Stromal cell of bone marrow (primary cell): ENCODE results near the gene PHYH.
"Not testable (repeated sequence)": the region's sequence is repeated elsewhere in the genome, so short reads cannot be mapped to it uniquely, and the experiment has no call there.

Experiments
- DNase-seq: peaks from one replicate; pipeline ENCODE4 v3.0.0-alpha.2; 2012; ENCODE audit warnings: low read depth

PHYH gene

DNA sequence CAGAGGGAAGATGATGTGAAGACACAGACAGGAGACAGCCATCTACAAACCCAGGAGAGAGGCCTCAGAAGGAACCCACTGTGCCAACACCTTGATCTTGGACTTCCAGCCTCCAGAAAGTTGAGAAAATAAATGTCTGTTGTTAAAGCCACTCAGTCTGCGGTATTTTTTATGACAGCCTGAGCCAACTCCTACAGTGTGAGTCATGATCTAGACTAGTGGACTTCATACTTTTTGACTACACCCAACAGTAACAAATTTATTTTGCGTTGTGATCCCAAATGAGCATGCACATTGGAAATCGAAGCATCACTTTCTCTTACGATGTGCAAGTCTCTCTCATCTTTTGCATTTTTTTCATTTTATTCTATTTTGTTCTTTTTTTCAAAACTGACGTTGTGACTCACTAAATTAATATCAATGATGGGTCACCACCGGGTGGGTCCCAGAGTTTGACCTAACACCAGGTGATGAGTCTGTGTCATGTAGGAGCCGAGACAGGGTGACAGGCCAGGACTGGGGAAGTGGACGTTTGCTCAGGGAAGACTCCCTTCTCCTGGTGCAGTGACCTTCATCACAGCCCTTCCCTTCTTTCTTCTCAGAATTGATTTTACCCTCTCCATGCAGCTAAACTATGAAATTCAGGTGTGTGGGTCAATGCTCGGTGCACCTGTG is 28.9 kb downstream of the PHYH start:
- DNase-seq = peak; percentile 46

DNA sequence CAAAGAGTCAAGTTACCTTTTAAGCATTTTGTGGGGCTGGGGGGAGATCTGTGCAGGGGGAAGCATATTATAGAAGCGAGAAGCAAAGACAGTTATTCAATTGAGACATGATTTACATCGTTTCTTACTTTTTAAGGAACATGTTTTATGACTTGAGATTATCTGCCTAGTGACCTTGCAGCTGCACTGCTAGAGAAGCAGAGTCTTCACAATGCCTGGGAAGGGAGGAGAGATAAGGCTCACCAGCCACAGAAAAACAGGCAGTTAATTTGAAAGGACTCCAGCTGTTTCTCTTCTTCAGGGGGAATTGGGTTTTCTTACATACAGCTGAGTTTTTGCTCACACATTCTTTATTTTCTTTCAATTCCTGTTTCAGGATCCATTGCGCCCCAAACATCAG is 31.0 kb downstream of the PHYH start:
- DNase-seq = no peak

DNA sequence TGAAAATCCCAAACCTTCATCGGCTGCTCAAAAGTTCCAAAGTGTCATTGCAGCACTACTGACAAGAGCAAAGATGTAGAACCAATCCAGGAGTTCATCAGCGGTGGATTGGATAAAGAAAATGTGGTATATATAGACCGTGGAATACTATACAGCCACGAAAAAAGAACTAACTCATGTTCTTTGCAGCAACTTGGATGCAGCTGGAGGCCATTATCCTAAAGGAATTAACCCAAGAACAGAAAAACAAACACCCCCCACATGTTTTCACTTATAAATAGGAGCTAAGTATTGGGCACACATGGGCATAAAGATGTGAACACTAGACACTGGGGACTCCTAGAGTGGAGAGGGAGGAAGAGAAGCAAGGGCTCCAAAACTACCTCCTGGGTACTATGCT is 31.6 kb downstream of the PHYH start:
- no peak for DNase-seq

DNA sequence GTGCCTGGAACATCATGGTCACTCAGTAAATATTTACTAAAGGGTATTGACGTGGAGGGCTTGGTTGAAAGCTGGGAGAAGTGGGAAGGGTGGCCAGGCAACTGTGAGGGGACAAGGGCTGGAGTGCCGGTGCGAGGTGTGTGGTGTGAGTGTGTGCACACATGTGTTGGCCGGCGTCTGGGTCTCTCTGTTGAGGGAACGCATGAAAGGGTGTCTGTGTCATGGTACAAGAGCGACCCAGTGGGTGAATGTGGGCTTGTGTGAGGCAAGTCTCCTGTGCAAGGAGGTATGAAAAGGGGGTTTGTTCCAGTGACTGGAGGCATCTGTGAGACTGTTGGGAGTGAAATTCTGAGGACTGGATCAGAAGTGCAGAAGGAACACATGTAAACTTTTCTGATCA is 36.3 kb downstream of the PHYH start:
- DNase-seq = no peak

DNA sequence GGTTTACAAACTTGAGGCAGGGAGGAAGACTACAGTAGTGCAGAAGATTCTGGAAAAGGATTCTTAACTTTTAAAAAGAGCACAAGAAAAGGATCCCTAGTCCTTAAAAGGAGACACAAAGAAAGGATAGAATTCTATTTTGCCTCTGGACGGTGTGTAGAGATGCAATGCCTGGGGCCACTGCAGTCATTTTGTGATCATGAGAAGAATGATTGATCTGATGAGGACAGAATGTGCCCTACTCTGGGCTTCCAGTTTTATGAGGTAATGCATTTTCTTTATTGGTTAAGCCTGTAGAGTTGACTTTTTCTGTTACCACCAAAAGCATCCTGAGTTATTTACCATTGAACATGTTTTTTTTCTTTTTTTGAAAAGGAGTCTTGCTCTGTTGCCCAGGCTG is 37.4 kb downstream of the PHYH start:
- DNase-seq = no peak

DNA sequence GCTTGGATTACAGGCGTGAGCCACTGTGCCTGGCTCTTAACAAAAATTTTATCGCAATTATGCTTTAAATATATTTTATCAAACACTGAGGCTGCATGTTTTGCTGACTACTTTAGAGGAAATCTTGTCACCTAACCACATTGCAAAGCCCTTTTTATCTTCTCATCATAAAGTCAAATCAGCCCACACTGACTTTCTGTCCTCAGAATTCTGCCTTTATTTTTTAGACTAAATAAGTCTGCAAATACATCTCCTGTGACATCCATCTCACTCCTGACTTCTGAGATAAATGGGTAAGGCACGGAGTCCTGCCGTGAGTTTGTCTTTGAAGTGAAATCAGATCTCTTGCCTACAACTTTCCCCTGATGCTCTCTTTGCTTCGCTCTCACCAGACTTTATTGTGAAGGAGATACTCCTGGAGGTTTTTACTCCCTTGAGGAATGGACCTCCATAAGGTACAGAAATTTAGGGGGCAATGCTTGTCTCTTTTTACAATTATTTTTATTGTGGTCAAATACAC is 42.2 kb downstream of the PHYH start:
- DNase-seq = no peak

DNA sequence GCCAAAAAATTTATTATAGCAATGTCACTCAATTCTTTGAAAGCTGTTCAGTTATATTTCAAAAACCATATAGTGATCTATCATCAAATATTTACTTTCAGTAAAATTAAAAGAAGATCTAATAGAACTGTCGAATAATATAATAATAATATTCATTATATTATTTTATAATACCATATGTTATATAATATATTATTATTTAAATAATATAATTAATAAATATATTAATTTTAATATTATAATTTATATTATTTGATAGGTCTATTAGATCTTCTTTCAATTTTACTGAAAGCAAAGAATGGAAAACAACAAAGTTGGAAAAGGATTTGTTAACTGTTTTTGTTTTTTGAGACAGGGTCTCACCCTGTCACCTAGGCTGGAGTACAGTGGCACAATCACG is 43.2 kb downstream of the PHYH start:
- no peak for DNase-seq

DNA sequence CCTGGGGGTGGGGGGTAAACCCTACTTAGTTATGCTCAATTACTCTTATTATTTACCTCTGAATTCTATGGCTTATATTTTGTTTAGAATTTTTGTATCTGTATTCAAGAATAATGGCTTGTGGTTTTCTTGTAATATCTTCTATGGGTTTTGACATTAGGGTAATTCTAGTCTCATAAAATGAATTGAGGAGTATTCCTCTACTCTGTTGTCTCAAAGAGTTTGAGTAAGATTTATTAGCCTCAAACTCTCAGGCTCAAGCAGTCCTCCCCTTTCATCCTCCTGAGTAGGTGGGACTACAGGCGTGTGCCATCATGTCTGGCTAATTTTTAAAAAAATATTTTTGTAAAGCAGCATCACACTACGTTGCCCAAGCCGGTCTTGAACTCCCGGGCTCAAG is 46.1 kb downstream of the PHYH start:
- no peak for DNase-seq

DNA sequence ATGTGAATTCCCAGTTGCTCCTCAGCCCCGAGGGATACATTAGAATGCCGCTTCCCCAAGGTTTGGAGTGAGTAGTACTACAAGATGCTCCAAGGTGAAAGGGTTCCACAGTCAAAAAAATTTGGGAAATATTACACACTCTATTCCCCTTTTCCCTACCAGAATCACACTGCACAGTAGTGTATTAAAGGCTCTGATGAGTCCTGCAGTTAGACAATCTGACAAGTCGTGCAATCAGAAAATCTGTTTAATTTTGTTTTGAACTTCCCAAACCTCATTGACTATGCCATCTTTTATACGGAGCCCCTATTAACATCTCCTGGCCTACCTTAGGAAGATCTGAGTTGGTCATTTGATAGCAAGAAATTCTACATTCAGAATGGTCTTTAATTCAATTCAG is 52.1 kb downstream of the PHYH start:
- no peak for DNase-seq

DNA sequence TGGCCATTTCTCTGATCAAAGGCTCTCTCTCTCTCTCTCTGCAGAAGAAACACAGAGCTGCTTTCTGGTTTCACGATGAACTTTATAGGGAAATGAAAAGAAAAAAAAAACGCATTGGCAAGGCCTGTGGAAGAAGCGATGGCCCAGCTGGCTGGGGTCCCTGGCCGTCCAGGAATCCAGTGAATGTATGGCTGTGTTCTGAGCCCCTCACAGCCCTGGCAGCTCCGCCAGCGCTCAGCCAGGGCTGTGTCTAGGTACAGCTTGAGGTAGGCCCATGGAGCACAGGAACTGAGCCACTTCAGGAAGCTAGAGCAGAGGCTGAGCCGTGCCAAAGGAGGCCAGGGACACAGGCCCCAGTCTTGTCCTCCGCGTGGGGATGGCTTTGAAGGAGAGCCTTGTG is 52.6 kb downstream of the PHYH start:
- DNase-seq = no peak

DNA sequence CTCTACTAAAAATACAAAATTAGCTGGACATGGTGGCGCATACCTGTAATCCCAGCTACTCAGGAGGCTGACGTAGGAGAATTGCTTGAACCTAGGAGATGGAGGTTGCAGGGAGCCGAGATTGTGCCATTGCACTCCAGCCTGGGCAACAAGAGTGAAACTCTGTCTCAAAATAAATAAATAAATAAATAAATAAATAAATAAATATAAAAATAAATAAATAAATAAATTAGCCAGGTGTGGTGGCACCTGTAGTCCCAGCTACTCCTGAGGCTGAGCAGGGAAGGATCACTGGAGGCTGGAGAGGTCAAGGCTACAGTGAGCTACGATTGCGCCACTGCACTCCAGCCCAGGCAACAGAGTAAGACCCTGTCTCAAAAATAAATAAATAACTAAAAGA is 57.6 kb downstream of the PHYH start:
- DNase-seq = not testable (repeated sequence)

DNA sequence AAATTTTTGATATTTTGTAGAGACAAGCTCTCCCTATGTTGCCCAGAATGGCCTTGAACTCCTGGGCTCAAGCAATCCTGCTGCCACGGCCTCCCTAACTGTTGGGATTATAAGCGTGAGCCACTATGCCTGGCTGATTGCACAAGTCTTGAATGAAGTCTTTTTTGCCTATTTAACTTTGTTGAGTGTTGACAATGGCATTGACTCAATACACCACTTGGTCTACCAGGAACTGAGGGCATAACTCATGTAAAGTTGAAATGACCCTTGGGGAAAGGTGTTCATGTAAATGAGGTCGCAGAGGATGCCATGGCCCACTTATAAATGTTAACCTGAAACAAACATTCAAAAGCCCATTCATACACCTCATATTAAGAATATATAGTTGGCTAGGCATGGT is 58.3 kb downstream of the PHYH start:
- no peak for DNase-seq

DNA sequence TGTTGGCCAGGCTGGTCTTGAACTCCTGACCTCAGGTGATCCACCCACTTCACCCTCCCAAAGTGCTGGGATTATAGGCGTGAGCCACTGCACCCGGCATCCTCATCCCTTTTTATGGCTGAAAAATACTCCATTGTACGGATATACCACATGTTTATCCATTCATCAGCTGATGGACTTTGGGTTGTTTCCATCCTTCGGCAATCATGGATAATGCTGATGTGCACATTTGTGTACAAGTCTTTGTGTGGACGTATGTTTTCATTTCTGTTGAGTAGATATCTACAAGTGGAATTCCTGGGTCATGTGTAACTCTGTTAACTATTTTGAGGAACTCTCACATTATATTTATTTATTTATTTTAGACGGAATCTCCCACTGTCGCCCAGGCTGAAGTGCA is 59.9 kb downstream of the PHYH start:
- no peak for DNase-seq

DNA sequence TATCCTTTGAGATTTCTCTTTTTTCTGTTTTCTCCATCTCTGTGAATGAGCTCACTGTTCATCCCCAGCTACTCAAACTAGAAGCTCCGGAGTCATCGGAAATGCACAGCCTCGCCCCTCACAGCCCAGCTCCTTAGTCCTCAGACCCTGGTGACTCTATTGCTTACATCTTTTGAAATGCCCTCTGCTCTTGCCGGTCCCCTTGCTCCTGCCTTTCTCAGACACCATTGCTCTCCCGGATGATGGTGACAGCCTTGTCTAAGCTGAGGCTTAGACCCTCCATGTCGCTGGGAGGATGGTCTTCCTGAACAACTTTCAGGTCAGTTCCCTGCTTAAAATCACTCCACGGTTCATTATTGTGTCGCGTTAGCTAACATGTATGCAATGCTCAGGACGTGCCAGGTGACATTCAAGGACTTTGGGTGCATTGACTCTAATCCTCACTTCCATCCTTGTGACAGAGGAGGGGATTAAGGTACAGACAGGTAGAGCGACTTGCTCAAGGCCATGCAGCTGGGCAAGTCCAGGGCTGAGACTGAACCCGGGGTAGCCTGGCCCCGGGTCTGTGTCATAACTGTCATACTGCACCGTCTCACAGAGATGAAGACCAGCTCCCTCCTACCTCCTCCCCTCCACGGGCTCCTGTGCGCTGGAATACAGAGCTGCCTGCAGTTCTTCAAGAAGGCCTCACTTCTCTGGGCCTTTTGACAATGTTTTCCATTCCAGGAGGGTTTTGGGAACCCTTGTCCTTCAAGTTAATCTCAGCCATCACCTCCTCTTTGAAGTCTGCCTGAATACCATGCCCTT is 61.4 kb downstream of the PHYH start:
- no peak for DNase-seq

DNA sequence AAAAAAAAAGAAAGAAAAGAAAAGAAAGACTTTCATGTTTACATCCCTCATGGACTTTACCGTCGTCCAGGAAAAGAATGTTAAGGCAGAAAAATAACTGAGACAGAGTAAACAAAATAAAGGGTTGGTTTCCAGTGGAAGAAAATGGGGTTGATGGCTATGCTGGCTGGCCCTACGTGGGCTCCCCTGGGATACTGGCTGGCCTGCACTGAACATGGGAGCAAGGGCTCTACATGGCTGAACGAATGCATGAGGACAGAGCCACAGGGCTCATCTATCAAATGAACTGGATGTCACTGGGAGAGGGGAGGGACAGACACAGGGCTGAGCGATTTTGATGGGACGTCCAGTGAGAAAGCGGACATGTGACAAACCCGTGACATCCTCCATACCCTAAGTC is 63.2 kb downstream of the PHYH start:
- no peak for DNase-seq

DNA sequence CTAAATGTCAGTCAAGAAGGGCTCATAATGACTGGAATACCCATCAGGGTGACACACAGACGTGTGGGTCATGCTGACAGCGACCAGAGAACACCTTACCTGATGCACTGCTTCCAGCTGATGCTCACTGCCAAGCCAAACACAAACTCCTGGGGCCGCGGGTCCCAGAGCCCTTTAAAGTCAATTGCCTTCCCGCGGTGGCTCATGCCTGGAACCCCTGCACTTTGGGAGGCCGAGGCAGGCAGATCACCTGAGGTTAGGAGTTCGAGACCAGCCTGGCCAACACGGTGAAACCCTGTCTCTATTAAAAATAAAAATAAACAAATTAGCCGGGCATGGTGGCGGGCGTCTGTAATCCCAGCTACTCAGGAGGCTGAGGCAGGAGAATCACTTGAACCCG is 65.1 kb downstream of the PHYH start:
- not testable (repeated sequence) for DNase-seq

DNA sequence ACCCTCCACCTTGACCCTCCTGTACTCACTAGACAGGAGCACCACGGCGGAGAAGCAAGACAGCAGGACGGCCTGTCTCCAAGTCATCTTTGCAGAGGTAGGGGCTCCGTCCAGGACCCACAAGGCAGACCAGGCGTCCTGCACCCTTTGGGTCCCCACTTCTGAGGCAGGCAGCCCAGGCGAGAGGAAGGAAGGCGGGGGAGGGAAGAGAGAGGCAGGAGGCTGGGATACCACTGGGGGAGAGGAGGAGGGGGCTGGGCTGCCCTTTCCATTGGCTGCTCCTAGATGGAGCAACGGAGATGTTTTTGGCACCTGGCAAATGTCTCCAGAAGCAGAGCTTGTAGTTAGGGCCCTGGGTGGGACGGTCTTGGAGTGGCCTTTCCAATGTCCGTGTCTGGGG is 65.7 kb downstream of the PHYH start, which contains the start of gene UCMA:
UCMA (minus strand) TSS at position 203 of the 400 bp plus-strand sequence; CDS start at position 87, 116 bp downstream.
- DNase-seq = no peak

DNA sequence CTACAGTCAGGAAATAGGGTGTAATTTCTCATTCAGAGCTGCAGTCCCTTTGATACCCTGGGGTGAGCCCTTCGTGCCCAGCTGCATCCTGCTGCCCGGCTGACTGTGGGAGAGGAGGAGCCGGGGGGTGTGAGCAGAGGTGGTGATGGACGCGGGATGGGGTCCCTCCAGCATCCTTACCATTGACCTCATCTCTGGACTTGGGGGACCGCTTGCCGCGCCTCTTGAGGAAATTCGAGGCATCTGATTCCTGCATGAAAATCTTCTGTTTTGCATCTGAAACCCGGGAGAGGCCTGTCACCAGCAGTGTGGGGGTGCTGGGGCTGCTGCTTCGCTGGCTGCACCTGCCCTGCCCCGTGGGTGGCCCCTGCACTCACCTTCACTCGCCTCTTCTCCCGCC is 66.5 kb downstream of the PHYH start:
- no peak for DNase-seq

DNA sequence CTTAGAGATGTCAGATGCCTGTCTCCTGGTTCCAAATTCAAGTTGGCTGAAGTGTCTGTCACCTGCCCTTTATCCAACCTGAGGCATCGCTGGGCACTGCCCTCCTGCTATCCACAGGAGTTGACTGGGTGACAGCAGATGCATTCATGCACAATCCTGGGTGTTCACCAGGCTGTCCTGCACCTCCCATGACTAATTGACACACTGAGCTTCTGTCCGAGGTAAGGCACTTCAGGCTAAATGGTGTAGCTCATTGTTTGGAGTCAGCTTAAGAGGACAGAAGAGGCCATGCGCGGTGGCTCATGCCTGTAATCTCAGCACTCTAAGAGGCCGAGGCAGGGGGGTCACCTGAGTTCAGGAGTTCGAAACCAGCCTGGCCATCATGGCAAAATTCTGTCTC is 68.1 kb downstream of the PHYH start:
- no peak for DNase-seq

DNA sequence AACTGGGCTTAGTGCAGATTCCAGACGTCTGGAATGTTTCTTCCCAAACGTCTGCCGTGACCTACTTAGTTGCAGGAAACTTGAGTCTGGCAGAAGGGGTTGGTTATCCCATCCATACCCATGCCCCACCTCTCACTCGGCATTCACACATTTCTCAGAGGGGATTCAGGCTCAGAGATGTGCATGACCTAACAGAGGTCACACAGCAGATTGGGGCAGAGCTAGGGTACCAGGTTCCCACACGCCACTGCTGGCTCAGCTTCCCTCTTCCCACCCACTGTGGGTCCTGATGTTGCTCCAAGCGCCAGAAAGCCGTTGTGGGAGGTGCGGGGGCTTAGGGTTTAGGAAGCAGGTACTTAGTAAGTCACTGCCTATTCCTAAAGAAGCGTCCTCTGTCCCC is 68.7 kb downstream of the PHYH start:
- DNase-seq = no peak
